GM21619 (cell line): Measurements from ENCODE around the gene SHOC2.

Experiments used
- ATAC-seq: cut with Tn5 transposase; IDR thresholded peaks from one replicate; pipeline ENCODE4 v1.9.1; 2021; ENCODE audit not compliant: unreplicated experiment

The SHOC2 gene

DNA sequence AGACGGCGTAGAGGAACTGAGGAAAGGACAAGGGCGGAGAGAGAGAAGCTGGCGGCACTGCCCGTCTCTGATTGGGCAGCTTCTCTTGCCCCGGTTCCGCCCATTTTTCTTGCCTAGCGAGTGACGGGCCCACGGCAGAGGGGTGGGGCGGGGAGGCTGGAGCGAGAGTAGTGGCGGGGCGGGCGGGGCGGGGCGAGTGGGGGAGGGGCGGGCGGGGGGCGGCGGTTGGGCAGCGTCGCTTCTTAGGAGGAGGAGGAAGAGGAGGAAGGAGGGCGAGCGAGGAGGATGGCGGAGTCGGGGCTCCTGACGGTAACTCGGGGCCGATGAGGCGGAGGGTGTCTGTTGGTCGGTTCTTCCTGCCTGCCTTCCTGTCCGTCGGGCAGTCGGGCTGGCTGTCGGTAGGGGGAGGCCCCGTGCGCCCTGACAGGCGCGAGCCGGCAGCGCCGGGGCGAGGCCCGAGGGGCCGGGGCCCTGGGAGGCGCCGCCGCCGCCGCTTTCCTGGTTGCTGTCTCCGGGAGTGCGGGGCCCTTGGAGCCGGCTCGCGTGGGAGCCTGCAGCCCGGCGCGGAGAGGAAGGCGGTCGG is at the start of gene SHOC2:
Gene SHOC2 (plus strand): TSS at position 256 of the 583 bp plus-strand sequence. CDS start 44,755 bp downstream, outside the sequence.
- no peak for ATAC-seq

DNA sequence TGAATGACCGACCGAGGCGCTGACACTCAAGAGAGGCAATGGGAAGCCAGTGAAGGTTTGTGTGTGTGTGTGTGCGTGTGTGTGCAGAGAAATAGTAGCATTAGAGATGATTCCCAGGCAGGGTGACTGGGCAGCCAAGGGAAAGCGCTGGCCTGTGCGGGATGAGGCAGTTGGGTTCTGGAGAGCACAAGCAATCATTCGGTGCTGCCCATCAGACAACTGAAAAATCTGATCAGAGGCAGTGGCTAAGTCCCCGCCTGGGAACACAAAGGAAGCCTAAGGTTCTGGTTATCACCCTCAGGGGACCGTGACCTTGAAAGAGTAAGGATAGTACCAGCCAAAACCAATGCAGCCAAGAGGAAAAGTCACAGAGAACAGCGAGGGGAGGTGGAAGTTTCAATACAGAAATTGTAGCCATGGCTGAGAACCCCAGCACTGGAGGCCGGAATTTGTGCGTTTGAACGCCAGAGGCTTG is 48.5 kb upstream of the SHOC2 start:
- no peak for ATAC-seq

DNA sequence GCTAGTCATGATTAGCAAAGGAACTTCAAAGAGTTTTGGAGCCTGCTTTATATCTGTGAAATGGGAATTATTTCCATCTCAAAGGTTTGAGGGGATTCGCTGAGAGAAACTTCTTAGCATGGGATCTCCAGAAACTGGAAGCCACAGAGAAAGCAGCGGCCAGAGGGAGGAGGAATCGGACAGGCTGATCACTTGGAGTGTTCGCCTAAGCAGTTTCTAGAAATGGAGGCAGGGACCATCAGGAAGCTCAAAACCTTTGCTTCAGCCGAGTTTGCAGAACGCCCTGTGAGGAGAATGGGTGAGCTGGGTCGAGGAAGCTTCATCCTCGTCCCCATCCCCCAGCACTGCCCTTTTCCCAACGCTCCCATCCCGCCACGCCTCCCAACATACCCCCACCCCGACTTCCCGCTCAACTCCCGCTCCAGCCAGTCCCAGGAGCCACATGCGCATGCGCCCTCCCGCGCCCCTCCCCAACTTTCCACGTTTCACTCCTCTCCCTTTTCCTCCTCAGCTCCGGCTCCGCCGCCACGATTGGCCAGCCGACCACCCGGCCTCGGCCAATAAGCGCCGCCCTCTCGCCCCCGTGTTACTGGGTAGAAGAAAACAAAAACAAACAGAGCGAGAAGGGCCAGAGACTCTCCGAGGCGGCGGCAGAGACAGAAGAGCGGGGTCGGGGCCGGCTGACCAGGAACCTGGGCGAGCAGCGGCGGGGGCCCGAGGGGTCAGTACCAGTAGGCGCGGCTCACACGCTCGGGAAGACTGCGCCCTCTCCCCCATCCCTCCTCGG is 47.9 kb upstream of the SHOC2 start, which contains the start of gene PDCD4:
Gene PDCD4 (plus strand): TSS at position 631 of the 787 bp plus-strand sequence. CDS start 4,100 bp downstream, outside the sequence.
- peak; percentile 73 for ATAC-seq

DNA sequence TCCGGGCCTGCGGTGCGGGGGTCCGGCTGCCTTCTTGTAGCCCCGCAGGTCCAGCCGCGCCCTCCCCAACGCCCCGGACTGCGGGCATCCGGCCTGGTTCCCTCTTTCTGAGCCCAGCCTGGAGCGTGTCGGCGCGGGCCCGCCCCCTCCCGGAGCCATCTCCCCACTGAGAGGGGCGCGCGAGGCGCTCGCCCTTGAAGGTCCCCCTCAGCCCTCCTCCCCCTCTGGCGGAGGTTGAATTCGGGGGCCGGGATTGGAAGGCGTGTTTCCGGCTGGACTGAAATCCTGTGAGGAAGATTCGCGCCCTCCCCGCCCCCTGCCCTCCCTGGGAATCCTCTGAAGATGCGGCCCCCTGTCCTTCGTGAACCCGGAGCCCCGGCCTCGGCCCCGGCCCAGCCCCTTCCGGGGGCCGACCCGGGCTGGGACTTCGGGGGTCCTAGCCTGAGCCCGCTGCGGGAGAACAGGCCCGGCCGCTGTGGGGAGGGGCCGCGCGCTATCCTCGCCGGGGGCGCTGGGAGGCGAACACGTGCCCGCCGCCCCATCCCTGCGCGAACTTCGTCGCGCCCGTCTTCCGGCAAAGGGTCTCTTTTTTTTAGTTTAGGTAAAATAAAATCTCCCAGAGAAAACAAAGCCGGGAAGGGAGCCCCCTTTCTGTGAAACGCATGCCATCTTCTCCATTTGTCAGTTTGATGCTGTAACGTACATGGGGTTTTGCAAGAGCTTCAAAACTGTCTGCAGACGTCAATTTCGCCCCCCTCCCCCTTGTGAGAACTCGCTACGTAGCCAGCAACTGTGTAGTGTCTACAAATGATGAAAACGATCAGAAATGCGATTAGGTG is 47.0 kb upstream of the SHOC2 start:
- peak; percentile 37 for ATAC-seq

DNA sequence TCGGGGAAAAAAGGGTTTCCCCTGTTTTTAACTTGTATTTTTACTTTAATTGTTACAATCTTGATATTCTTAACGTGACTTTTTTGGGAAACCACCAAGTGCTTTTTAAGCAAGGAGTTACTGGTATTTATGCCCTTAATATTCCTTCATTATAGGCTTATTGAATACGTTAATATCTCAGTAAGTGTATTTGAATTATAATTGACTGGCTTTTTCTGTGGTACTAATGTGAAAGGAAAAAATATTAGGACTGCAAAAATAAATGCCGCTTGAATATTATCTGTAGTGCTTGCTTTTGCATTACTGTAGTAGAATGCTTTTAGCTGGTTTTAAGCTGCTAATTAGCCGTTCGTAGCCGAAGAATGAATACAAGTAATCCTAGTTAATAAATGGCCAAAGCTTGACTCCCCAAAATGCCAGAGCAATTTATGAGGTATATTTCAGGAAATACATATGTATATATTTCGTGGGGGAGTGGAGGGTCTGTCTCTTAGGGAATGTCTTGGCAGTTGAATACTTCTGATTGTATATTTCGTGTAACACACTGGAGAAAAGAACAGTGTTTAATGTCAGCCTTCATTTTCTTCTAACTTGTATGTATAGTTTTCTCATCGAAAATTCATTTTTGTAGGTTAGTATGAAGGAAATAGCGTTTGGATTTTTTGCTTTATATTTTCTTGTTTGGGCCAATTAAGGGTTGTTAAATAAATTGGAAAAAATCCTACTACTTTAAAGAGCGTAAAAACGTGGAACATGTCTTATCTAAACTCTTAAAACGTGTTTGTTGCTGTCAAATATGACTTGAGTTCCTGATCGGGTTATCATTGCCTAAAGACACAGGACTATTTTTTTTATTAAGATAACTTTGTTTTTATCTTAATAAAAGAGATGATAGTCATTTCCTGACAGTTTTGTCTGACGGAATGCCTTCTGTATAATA is 46.1 kb upstream of the SHOC2 start:
- ATAC-seq = no peak

DNA sequence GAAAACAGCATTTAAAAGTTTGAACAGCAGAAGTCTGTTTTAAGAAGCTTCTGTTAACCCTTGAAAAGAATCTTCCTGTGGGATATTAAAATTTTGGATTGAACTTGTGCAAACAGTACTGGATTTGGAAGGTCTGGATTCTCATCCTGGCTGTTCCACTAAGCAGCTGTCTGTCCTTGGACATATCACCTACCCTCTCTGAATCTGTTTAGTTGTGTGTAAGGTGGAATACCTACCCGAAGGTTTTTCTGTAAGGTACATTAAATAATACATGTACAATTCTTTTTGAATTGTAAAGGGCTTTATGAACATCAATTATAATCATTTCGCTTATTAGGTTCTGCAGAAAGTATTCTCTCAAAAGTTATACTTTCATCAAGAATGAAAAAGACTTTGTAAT is 45.5 kb upstream of the SHOC2 start:
- ATAC-seq = no peak

DNA sequence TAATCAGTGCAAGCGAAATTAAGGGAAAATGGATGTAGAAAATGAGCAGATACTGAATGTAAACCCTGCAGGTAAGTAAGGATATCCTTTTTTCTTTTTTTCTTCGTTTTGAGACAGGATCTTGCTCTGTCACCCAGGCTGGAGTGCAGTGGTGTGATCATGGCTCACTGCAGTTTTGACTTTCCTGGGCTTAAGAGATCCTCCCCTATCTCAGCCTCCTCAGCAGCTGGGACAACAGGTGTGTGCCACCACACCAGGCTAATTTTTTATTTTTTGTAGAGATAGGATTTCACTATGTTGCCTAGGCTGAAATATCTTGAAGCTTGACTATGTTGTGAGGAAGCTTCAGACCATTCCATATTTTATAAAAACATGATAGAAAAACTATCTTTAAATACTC is 43.4 kb upstream of the SHOC2 start:
- no peak for ATAC-seq

DNA sequence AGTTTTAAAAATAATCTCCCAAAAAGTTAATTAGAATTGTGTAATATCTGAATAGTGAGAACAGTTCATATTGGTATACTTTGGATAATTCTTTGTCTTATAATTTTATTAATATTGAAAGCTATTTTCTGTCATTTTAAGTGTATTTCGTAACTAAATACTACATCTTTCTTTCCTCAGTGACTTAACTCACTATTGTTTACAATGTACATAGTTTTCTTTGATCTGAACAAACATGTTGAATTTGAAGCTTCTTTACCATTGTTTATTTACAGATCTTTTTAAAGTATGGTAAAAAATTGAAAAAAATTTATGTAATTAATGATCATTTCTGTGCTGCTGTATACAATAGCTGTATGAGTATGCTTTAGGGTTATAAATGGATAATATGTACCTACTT is 42.6 kb upstream of the SHOC2 start:
- no peak for ATAC-seq

DNA sequence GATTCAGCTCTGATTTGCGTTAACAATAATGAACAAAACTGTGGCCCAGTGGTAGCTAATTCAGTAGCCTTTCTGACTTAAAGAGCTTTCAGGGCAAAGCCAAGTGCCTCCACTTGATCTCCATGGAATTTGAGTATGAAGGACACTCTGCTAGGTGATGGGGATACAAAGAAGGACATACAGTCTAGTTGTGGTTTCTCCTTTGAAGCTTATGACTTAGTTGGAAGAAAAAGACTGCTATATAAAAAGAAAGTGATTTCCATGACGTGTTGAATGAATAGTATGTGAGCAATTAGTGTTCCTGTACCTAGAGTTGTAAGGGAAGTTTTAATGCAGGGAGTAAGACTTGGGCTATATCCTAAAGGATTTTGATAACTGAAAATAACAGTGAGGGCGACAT is 39.4 kb upstream of the SHOC2 start:
- no peak for ATAC-seq

DNA sequence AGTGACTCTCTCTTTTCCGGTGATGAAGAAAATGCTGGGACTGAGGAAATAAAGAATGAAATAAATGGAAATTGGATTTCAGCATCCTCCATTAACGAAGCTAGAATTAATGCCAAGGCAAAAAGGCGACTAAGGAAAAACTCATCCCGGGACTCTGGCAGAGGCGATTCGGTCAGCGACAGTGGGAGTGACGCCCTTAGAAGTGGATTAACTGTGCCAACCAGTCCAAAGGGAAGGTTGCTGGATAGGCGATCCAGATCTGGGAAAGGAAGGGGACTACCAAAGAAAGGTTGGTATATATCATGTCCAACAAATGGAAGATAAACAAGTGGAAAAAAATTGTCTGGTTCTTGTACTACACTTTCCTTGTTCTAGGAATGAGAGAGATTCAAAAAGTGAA is 38.2 kb upstream of the SHOC2 start:
- ATAC-seq = no peak

DNA sequence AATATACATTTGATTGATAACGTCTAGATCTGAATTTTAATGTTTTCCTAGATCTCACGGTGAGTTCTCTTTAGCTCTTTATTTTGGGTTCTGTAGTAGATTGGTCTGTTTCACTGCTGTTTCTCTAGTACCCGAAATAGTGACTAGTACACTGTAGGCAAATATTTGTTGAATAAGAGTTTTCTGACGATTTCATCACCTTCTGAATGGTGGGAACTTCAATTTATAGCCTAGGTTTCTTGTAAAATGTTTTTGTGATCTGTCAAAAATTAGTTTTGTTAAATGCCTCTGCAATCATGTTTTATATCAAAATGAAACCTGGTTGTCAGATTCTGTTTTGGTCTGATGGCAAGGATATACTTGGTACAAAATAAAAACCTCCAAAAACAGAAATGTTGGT is 37.5 kb upstream of the SHOC2 start:
- no peak for ATAC-seq

DNA sequence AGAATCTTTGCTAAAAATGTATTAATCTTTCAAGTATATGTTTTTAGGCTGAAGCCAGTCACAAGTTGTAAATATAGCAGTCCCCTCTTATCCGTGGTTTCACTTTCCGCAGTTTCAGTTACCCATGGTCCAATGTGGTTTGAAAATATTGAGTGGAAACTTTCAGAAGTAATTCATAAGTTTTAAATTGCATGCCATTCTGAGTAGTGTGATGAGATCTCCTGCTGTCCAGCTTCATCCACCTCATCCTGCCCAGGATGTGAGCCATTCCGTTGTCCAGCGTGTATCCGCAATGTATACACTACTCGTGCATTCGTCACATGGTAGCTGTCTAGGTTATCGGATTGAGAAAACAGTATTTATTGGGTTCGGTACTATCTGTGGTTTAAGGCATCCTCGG is 35.5 kb upstream of the SHOC2 start:
- ATAC-seq = no peak

DNA sequence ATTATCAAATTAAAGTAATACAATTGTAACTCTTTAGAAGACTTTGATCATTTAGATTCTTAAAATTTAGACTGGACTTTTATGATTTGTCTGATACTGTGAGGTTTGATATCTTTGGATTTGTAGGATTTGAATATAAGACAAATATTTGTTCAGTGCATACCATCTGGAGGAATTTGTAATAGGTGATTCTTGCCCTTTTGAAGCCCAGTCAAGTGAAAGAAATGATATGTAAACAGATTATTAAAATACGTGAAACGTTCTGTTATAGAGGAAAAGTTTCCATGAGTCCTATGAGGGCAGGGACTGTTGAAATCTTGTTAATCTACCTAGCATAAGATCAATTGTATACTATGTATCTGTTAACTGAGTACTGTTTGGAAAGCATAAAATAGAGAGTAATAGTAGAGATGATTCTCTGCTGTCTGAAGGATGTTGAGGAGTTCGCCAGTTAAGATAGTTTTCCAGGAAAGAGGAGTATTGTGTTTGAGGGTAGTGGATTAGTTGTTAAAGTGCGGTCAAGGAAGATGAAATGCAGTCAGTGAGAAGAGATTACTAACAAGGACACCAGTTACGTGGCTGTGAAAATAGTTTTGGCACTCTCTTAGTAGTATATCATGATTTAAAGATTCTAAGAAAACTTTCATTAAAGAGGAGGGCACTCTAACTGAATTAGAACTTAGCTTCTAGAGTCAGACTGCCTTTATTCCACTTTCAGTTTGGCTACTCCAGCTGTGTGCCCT is 33.3 kb upstream of the SHOC2 start:
- no peak for ATAC-seq

DNA sequence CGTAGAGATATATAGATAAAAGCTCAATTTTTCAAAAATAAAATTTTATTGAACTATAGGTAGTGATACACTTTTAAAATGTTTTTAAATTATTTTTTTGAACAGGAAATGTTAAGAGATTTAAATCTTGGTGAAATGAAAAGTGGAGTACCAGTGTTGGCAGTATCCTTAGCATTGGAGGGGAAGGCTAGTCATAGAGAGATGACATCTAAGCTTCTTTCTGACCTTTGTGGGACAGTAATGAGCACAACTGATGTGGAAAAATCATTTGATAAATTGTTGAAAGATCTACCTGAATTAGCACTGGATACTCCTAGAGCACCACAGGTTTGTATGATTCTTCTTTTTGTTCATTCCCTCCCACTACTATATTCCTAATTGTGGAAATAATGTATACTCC is 31.8 kb upstream of the SHOC2 start:
- no peak for ATAC-seq

DNA sequence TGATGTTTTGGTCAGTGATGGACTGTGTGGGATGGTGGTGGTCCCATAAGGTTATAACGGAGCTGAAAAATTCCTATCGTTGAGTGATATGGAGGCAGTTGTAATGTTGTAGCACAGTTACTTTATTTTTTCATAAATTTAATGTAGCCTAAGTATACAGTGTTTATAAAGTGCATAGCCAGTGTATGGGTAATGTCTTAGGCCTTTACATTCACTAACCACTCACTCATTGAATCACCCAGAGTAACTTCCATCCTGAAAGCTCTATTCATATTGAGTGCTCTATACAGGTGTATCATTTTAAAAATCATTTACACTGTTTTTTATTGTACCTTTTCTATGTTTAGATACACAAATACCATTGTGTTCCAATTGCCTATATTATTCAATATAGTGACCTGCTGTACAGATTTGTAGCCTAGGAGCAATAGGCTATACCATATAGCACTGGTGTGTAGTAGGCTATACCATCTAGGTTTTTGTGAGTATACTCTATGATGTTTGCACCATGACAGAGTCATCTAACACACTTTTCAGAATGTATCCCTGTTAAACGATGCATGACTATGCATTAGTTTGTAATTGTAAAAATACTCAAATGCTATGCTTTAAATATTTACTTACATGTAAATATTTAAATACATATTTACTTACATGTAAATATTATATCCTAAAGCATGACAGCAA is 26.7 kb upstream of the SHOC2 start:
- ATAC-seq = no peak

DNA sequence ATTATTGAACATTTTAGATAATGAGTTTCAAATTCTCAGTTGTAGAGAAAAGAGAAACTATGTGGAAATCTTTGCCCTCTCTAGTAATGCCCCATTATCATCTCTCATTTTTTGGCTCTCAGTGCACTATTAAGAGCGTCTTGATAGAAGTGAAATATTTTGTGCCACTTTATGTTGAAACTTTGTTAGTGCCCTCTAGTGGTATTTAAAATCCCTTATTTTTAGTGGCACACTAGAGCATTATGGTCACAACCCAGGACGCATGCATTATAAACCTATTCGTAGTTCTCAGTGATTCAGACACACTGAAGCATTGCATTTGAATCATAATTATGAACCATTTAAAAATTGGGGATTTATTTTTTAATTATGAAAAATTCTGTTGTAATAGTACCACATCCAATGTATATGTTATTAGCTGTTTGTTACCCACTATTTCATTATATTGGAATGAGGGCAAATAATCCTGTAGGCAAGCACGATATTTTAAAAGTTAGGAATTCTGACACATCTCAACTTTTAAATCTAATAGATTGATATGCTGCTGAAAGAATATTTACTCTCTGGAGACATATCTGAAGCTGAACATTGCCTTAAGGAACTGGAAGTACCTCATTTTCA is 25.7 kb upstream of the SHOC2 start:
- ATAC-seq = peak; percentile 77

DNA sequence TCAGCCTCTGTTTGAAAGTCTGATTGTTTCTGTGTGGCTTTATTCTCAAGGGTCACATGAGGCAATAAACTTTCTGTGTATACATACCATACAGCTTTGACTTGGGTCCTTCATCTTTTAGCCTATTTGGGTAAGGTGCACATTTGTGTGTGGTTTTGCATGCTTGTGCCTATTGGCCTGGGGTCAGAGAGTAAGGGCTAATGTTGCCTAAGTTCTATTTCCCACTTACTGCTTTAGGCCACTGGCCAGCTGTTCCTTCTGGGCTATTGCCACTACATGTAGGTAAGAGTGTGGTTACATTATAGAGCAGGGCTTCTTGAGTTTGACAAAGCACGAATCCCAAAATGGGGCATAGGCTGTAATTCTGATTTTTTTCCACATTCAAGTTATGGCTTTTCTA is 22.2 kb upstream of the SHOC2 start:
- ATAC-seq = no peak

DNA sequence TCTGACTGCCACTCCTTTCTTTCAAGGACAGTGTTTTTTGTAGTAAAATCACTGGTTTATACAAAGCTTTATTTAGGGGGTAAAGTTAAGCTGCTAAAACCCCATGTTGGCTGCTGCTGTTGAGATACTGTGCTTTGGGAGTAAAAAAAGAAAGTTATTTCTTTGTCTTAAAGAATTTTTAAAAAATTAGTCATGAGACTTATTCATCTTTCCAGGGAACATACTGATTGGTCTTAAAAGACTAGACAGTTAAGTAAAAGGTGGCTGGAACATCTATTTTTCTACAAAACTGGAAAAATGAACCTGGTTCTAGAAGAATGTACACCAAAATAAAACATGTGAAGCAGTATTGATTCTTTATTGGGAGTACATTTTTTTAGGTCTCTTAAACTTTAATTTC is 21.0 kb upstream of the SHOC2 start:
- ATAC-seq = no peak

DNA sequence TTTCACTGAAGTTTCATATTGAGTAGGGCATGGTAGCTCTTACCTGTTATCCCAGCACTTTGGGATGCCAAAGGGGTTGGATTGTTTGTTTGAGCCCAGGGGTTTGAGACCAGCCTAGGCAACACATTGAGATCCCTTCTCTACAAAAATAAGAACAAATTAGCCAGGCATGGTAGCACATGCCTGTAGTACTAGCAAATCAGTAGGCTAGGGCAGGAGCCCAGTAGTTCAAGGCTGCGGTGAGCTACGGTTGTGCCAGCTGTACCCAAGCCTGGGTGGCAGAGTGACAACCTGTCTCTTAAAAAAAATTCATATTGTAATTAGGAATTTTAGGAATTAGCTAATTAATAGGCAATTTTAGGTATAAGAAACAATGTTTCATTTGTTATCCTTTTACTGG is 18.4 kb upstream of the SHOC2 start:
- ATAC-seq = no peak
